GM21717 (cell line): Measurements from ENCODE around the gene RIMBP3C.
"Not testable (repeated sequence)": the region's sequence is repeated elsewhere in the genome, so short reads cannot be mapped to it uniquely, and the experiment has no call there.

Experiments
- ATAC-seq: cut with Tn5 transposase; IDR thresholded peaks from one replicate; pipeline ENCODE4 v1.9.1; 2021; ENCODE audit warnings: mild to moderate bottlenecking, moderate library complexity; ENCODE audit not compliant: unreplicated experiment

Gene RIMBP3C

DNA sequence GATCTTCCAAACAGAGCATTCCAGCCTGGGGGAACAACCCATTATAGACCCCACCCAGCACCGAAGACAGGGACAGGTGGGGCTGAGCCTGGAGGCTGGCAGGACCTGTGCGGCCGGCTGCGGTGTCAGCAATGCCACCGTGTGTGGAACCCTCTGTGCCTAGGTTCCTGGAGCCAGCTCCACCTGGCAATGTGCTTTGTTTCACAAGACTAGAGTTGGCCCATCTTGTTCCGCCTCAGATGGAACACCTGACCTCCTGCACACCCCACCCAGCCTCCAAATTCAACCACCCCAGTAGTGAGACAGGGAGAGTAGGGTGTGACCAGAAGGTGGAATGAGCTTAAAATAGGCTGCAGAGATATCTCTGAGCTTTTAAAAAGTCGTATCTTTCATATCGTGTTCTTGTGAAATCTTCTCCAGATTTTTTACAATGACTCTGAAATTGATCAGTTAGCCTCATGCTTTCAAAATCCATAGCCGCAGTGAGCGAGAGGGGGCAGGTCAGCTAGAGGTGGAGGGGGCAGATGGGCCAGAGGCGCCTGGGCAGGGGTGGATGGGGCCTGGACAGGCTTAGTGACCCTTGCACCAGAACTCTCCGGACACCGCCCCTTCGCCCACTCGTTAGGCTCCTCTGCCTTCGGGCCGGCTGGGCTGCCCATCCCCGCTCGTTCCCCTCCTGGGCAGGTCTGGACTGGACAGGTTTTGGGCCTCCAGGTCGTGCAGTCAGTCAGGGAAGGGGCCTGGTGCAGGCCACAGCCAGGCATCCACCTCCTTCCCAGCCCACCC lies 18.2 kb downstream of the RIMBP3C start:
- ATAC-seq: not testable (repeated sequence)

DNA sequence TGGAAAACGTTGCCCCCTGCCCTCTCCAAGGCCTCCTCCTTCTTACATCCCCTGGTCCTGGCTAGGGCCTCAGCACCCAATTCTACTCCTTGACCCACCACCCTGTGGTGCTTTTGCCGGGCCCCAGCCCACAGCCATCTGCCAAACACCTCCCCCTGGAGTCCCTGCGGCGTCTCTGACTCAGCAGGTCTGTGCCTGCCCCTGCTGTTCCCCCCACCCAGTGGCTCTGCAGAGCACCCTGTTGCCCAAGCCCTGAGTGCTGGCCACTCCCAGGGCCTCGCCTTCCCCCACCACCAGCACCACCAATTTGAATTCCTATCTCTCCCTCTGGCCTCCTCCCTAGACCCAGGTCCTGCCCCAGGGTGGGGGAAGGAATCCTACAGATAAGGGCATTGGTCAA lies 19.7 kb downstream of the RIMBP3C start:
- not testable (repeated sequence) for ATAC-seq

DNA sequence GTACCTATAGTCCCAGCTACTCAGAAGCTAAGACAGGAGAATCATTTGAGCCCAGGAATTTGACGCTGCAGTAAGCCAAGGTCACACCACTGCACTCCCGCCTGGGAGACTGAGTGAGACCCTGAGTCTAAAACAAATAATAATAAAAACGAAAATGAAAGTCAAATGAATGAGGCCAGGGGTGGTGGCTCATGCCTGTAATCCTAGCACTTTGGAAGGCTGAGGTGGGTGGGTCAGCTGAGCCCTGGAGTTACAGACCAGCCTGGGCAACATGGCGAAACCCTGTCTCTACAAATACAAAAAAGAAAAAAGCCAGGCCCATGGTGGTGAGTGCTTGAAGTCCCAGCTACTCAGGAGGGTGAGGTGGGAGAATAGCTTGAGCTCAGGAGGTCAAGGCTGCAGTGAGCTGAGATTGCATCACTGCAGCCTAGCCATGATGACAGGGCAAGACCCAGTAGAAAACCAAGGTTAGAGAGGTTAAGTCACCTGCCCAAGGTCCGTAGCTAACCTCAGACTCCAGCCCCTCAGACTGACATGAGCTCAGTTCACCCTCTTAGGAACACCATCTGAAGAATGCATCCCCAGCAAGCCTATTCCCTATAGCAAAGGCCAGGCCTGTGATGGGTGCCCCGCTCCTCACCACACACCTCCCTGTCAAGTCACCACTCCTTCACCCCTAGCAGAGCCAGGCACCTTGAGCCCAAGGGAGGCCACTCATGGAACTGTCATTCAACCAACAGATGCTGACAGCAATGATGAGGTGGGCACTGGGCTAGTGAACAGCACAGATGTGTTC lies 24.4 kb downstream of the RIMBP3C start:
- not testable (repeated sequence) for ATAC-seq

DNA sequence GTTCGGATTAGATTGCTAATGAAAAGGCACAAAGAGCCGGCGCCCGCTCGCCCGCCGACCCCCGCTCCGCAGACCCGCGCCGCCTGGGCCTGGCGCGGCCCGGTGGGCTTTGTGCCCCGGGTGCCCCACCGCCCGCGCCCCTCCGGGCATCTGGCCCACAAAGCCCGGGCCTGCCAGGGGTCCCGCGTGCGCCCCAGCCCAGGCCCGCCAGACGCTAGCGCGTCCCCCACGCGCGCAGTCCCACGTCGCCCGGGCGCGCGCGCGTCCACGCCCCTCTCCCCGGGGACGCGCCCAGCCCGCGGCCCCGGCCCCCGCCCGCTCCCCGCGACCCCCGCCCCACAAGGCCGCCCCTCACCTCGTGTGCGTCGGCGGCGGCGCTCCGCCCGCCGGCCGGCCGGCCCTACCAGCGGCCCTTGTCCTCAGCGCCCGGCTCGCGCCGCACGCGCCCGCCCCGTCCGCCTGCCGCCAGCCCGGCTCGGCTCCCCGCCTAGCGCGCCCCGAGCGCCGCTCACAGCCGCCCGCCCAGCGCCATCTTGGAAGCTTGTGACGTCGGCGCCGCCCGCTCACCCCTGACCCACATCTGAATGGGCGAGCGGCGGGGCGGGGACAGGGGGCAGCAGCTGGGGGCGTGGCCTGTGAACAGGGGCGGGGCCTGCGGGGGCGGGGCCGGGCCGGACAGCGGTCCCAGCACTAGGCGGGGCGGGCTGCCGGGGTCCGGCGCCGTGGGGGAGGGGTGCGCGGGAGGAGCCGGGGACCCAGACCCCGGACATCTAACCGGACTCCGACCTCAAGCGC lies 34.1 kb downstream of the RIMBP3C start:
- peak; percentile 77 for ATAC-seq

DNA sequence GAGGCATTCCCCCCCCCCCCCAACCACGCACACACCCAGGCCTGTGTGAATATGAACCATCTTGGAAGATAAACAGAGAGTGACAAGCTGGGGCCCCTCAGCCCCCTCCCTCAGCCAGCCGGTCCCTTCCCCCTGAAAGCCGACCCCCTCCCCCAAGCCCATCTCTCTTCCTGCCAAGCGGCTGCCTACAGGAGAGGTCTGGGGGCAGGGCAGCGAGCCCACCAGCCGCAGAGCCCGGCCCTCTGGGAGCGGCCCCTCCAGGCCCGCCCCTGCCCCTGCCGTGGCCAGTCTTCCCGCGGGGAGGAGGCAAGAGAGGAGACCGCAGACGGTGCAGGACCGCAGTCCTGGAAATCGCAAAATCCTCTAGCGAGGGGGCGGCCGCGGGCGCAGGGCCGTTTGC lies 34.7 kb downstream of the RIMBP3C start:
- ATAC-seq: not testable (repeated sequence)

DNA sequence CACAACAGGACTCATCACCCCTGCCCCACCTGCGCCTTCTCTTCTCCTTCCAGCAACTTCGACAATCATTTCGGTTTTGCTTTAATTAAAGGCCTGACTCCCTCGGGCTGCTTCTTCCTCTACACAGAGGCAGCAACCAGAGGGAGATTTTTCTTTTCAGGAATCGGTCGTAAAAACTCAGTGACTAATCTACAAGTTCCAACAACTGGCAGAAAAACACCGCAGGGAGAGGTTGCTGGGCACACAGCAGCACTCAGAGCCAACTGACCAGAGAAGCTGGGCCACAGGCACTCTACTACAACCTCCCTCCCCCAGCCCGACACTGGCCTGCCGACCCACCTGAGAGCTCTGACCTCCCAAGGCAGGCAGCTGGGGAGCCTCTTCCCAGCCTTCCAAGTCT lies 36.0 kb downstream of the RIMBP3C start:
- not testable (repeated sequence) for ATAC-seq

DNA sequence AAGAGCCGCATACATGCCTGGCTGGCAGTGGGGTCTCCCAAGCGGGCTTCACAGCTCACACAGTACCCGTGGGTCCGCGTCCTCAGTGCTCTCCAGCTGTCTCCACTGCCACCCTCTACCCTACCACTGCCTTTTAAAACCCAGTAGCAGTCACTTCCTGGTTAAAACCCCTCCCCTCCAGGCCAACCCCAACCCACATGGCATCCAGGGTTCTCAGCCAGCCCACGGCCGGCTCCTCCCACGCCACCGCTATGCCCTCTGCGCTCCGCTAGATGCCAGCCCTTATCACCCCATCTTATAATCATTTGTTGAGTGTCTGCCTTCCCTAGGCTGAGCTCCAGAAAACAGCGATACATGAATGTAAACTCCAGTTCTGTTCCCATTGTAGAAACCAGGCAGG lies 37.1 kb downstream of the RIMBP3C start:
- not testable (repeated sequence) for ATAC-seq

DNA sequence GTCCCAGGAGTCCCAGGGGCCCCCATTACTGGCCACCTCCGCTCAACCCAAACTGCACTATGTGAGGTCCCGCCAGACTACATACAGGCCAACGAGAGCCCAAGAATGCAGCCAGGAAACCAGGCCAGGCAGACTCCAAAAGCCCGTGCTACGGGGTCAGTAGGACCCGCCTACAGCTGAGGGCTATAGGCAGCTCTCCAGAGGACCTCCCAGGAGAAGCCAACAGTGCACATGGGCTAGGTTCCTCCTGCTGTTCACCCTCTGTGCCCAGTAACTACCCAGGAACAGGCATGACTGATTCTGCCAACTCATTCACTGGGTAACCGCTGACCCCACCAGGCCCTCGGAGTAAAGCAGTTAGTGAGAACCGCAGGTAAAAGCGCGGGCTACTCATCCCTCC lies 39.2 kb downstream of the RIMBP3C start:
- not testable (repeated sequence) for ATAC-seq

DNA sequence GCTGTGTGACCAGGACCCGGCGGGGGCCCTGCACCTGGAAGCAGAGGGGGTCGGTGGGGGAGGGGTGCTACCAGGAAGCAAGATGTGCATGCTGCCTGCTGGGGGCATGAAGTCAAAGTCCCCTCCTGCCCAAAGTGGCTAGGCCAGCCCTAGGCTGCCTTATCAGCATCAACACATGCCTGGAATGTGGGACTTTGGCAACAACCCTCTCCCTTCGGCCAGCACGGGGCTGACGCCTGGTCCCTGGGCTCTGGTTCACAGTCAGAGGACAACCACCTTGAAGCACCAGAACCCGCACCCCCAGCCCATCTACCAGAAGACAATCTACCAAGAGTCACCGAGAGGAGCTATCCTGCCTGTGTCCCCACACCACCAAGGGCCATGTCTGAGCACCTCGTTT lies 40.9 kb downstream of the RIMBP3C start:
- not testable (repeated sequence) for ATAC-seq

DNA sequence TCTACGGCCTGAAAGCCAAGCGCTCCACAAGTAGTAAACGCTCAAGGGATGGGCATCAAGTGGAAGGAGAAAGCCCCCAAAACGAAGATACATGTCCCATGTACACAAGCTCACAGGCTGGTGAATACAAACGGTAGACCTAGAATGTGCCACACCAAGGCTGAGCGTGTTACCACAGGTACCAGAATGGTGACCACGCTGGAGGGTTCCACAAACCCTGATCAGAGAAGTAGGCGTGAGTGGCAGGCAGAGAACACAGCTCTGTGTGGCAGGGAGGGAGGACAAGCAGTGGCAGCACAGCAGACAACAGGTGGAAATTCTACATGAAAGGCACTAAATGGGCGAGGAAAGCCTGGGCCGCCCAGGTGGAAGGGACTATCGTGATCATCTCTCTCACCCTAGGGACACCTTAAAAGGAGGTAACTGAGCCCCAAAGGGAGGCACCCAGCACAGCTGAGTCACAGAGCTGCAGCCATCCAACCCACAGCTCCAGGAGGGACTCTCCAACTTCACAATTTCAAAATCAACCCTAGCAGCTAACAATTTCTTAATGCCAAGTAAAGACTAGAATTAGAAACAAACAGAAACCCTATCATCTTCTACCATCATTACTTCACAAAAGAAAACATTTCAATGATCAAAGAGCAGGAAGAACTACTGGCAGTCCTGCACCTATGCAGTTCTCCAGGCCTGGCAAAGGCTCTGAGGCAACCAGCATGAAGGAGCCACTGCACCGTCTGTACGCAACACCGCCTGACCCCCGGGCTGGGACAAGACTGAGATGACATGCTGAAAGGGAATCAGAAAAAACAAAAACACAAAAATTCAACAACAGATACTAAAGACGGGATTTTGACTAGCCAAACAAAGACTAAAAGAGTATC lies 51.4 kb downstream of the RIMBP3C start:
- ATAC-seq: not testable (repeated sequence)

DNA sequence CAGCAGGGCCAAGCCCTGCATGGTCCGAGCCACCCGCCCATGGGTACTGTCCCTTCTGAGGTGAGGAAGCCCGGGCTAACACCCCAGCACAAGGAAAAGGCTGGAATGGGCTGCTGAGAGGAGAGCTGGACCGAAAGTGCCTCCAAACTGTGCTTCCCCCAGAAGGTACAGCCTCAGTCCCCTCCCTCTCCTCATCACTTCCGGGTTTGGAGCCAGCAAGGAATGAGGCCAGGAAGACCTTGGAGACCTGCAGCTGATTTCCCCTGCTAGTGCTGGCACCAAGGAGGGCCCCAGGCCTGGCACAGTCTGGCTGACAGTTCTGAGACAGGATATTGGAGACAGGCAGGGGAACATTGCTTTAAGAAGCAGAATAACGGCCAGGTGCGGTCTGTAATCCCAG lies 52.8 kb downstream of the RIMBP3C start:
- not testable (repeated sequence) for ATAC-seq

DNA sequence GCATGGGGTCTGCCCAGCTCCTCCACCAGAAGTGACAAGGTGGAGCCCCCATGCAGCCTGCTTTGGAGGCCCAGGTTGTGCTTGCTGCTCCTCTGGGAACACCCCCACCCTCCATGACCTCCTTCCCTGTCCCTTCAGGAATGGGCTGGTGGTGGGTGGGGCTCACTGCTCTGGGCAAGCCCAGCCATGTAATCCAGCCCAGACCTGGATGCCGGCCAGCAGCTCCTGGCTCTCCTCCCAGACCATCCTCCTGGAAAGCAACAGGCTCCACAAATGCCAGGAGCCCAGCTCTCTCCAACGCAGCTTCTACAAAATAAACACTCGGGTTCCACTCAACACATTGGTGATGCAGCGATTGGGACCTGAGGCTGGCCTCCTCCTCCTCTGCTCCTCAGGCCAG lies 53.3 kb downstream of the RIMBP3C start:
- ATAC-seq: not testable (repeated sequence)
